ENCODE measurements around the gene HOXB7.

The HOXB7 gene

DNA sequence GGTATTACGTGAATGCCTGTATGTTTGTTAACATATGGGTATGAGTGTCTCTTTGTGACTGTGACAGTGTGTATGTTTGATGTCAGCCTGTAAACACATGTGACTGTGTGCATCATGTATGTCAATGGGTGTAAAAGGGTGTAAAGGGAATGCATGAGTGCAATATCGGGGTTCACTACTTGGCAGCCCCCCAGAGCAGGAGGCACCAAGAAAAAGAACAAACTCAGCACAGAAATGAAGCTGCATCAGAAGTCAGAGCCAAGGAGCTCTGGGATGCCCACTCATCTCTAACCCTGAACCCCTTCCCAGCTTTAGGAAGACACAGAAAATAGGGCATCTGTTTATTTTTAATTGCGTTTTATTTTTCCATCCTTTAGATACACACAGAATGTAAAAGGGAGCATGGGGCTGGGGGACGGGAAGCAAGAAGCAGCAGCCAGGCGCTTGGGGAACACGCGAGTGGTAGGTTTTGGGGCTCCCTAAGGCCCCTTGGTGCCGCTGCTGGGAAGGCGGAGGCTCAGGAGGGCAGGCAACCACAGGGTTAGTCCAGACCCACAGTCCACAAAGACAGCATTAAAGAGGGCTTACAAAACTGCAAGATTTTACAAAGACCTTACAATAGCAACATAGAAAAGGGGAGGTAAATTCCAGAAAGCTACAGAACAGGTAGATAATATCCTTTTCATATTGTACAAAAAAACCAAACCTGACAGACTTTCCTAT, 3.8 kb downstream of the HOXB7 start:
- DNase-seq, result no peak

- DNase-seq, result no peak
Measured at GRCh38 chr17:48605991-48606891, 4.6 kb downstream of the HOXB7 start.

DNA sequence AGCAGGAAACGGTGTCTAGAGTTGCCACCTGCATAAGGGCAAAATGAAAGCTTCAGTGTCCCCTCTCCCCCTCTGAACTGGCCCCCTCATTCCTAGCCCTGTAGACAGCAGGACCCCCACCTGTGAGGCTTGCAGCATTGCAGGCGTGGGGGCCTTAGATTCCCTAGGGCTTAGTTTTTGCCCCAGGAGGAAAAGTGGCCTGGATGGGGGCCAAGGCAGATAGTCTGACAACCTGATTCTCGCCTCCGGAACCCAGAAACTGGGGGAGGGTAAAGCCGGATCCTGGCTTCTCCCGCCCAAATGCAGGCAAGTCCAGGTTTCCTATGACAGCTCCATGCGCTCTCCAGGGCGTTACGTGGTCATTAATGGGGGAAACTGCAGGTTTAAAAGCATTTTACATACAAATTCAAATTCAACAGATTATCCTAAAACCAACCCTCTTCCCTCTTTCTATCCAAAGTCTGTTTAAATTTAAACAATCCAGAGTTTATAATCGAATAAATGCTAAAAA, 5.4 kb downstream of the HOXB7 start:
- no peak for DNase-seq

DNA sequence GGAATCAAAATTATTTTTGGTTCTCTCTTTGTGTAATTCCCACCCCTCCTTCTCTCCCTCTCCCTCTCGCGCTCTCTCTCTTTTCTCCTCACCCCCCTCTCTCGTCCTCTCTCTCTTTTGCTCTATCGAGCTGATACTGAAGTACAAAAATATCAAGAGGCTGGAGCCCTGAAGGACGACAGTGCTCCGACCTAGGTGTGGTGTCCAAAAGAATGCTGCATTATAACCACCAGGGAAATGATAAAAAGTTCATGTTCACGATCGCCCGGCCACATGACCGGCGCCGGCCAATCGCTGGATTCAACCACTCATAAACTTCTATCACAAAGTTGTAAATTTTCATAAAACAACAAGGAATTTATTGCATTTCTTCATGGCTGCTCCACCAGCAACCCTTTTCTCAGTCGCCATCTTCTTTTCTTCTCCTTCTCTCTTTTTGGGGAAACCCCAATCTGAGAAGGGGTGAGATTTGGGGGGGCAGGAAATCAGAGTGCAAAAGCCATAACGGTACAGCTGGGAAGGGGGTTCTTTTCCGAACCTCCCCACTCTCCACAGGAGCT, 6.0 kb downstream of the HOXB7 start, which contains the start of gene HOXB6:
TSS of gene HOXB6 (minus strand) at position 217 of the 560 bp plus-strand sequence. CDS start 6,836 bp downstream, outside the sequence.
- DNase-seq, result no peak

- DNase-seq, result no peak
Measured at GRCh38 chr17:48603959-48604769, 6.7 kb downstream of the HOXB7 start.

DNA sequence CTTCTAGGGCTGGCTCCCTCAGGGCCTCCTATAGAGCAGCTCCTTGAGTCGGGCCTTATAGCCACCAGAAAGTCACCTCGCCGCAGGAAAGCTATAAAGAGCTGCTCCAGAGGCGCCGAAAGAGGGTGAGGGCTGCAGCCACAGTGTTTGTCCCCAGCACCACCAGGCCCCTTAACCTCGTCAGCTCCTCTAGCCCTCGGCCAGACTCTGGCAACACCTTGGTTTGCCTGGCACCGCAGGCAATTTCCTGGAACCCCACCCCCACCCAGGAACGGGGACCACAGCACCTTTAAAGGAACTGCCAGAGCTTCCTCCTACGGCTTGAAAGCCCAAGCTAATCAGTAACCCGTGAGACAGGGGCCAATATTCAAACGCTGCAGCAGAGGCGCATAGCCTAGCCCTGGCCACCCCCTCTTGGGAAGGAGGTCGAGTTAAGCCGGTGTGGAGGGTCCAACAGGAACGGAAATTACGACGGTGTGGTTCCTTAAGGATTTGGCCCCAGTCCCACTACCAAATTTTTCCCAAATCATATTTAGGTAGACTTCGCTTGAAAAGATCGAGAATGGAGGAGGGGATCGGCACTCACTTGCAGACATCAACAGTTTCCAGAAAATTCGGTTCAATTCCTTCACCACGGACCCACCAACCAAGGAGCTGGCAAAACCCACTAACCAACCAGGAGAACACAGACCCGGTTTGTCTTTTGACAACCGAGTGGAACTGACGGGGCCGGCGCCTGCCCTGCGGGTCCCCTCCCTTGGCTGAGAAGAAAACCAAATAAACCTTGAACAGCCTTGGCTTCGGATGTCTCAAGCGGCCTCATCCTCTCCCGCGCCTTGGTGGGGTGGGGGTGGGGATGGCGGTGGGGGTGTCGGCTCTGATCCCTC, 9.0 kb downstream of the HOXB7 start:
- no peak for DNase-seq

DNA sequence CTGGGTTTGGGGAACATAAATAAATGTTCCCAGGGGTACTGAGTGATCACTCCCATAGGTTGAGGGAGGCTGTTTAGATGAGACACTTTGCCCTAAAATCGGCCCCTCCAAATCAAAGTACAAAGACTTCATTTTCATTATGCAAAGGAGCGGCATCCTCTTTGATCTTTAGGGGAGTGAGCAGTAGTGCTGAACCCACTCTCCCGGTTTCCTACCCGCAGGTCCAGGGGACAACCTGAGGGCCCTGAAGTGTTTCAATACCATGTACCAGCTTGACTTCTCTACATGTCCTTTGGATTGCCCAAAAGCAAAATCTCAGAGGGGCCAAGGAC, 9.6 kb downstream of the HOXB7 start:
- DNase-seq, result no peak

- DNase-seq, result no peak
Measured at GRCh38 chr17:48600244-48601098, 10.3 kb downstream of the HOXB7 start.

GRCh38 chr17:48599354-48599753, 11.5 kb downstream of the HOXB7 start:
- no peak for DNase-seq

DNA sequence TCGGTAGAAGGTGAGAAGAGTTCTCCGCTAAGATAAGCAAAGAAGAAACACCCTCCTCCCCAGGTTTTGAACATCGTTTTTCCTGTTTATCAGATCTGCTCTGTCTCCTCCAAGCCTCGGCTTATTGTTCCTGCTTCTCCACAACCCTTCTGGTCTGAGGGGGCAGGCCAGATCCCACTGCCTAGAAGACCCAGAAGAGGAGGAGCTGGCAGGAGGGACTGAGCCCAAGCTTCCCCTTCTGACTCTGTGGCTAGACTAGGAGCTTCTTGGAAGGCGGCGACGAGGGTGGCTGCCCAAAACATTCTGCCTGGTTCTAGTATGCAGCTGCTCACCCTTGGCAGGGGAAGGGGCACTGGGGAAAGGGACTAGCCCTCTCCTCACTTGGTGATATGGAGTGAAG, 12.1 kb downstream of the HOXB7 start:
- DNase-seq, result no peak

GRCh38 chr17:48597778-48598631, 12.8 kb downstream of the HOXB7 start:
- DNase-seq, result peak; percentile 53

- DNase-seq, result no peak
Measured at GRCh38 chr17:48597528-48597777, 13.4 kb downstream of the HOXB7 start.

DNA sequence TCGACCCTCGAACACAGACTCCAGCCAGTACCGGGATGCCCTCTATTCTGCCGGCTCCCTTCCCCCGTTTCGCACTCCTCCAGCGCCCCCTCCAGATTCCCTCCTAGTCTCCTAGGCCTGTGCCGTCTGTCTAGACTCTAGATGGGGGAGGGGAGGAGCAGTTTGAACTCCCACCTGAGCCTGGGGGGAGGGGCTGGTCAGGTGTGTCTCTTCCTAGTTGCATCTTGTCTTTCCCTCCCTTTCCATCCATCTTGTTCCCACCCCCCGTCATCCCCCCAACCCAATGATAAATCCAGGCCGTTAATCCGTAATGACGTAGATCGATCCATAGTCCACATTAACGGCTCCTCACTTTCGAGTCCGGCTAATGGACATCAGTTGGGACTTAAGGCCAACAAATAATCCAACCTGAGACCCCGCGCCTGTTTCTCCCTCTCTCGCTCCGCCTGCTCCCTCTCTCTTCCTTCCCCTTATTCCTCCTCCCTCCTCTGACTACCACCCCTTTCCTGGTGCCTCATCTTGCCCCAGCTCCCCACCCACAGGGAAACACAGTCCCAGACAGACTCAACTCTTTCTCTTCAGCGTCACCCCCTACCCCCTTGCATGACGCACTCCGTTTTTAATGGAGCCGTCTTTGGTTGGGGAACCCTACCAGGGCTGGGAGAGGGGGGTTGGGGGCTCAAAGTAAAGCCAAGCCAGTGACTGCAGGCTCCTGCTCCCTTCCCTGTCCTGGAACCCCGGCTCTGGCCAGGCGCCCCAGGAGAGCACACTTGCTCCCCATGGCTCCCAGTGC, 13.9 kb downstream of the HOXB7 start:
- DNase-seq, result no peak

DNA sequence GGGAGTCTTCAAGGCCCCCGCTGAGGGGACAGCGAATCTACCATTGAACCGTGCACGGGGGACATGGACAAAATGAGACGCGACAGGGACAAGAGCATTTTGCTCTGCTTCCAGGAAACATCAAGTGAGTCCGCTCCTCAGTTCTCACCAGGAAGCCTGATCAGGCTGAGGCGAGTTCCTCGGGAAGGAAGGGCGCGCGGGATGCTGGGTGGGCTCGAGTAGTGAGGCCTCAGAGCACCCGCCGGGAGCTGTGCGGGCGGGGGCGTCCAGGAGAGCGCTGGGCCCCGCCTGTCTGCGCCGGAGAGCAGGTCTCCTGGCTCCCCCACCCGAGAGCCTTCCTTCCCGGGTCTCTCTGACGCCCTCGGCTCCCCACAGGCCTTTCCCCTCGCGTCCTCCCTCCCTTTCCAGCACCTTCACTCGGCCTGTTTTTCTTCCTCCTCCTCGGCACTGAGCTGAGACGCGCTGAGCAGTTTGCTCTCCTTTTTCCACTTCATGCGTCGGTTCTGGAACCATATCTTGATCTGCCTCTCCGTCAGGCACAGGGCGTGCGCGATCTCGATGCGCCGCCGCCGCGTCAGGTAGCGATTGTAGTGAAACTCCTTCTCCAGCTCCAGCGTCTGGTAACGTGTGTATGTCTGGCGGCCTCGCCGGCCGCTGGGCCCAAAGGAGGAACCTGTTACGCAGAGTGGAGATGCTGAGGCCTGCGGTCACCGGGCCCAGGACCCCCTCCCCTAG, 14.7 kb downstream of the HOXB7 start:
- peak; percentile 67 for DNase-seq

DNA sequence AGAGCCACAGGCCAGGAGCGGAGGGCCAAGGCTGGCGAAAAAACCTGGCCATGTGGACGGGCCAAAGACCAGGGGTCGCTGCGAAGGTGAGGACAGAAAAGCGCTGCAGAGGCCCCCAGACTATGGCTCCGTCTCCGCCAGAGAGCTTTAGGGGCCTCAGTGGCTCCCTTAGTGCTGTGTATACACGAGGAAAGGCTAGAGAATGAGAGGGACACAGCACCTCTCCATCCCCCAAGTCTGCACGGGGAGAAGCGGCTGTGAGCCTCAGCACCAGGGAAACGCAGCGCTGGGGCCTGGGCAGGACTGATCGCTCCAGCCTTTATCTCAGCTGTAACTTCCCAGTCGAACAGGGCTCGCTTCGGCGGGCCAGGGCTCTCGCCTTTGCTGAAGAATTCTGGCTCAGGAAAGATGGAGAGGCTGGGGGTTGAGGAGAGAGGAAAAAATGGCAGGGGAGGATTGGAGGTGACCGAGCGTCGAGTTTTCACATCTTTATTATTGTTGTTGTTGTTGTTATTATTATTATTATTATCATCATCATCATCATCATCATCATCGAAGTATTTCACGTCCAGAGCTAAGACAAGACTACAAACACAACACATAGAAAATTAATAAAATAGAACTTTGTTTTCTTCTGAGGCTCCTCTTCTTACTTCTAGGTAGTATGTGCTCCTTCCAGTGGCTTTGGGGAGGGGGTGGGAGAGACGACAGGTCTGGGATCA, 15.4 kb downstream of the HOXB7 start:
- no peak for DNase-seq

DNA sequence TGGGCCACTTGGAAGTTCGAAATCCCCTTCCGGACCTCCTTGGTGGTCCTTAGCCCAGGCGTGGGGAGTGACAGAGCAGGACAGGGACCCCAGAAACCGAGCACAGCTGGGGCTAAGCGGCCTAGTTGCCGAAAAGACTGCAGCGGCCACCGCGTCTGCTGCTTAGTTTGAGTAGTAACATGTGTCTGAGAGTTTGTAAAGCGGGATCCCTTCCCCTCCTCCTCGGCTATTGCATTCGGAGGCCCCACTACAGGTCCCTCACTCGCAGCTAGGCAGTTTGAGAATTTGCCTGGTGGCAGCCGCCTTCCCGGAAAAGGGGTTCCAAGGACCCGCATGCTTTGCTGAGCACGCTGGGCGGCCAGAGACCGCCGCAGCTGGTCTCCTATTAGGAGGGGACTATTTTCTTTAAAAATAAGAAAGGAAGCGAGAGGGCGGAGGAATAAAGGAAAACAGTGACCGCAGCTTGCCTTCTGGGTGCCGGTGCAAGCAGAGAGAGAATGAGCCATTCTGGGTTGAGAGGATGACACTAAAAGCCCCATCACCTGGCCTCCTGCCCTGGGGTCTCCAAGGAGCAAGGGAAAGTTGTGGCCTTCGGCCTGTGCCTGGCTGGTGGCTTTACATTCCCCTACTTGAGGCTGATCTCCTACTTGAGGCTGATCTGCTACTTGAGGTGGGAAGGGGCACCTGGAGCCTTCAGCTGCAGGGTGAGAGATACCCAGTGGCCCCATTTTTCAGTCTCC, 16.1 kb downstream of the HOXB7 start:
- DNase-seq, result no peak

All from stimulated activated CD4-positive, alpha-beta T cell treated with anti-CD3 and anti-CD28 coated beads, Interleukin-15, amount 100 ng/mL, for 24 hours (primary cell).